Measurements from ENCODE around the gene BMAL1. TPM values are rescaled to one million over a fixed set of nuclear protein-coding genes. Genes with fewer than 3 reads are reported as not detected.

The BMAL1 gene
- total RNA-seq, 4 donors from 2014 or later = 27.7 to 81.8 (median 41.0) TPM

GRCh38 chr11:13376402-13376801 lies 98.8 kb downstream of the BMAL1 start:
- Histone ChIP-seq H3K27ac (no peak overlapping the region), H3K4me1 (no peaks in the 10 kb centered on the region), H3K27me3 (no peaks in the 10 kb centered on the region), H3K9me3 (no peaks in the 10 kb centered on the region), H3K4me3 (no peak overlapping the region), H3K36me3 (peaks cover 5 to 99% of the 10 kb centered on the region in 2 donors)
- in situ Hi-C loops (cut with MboI; ENCODE audit: low sequenced_read_pairs in 4 of 4) = no loop called here
- DNase-seq (no peak), ATAC-seq (no peak)
- intact Hi-C loops (cut with DNase I; ENCODE audit: low total_unique reads) = no loop called here
- TF ChIP-seq POLR2A (IDR thresholded peaks at IDR 0.05) = no peak
- TF ChIP-seq CTCF (IDR thresholded peaks at IDR 0.05 in 4 of 5, conservative IDR thresholded peaks at IDR 0.05 in 1 of 5) = no peak

GRCh38 chr11:13376838-13377237 lies 99.2 kb downstream of the BMAL1 start:
- Histone ChIP-seq H3K36me3 (peaks cover 5 to 99% of the 10 kb centered on the region in 2 donors), H3K4me3 (no peak overlapping the region), H3K9me3 (no peaks in the 10 kb centered on the region), H3K27ac (no peak overlapping the region), H3K27me3 (no peaks in the 10 kb centered on the region), H3K4me1 (no peaks in the 10 kb centered on the region)
- in situ Hi-C loops (cut with MboI; ENCODE audit: low sequenced_read_pairs in 4 of 4) = no loop called here
- ATAC-seq = no peak
- DNase-seq = no peak
- intact Hi-C loops (cut with DNase I; ENCODE audit: low total_unique reads) = no loop called here
- TF ChIP-seq POLR2A (IDR thresholded peaks at IDR 0.05) (no peak), CTCF (IDR thresholded peaks at IDR 0.05 in 4 of 5, conservative IDR thresholded peaks at IDR 0.05 in 1 of 5) (no peak)

GRCh38 chr11:13378316-13378715 lies 100.7 kb downstream of the BMAL1 start:
- no peak for ATAC-seq
- DNase-seq = no peak
- peaks cover 5 to 98% of the 10 kb centered on the region in 2 donors for H3K36me3 ChIP-seq
- no peaks in the 10 kb centered on the region for H3K4me1 ChIP-seq
- H3K27ac ChIP-seq = no peak overlapping the region
- in situ Hi-C loops (cut with MboI; ENCODE audit: low sequenced_read_pairs in 4 of 4) (no loop called here), intact Hi-C loops (cut with DNase I; ENCODE audit: low total_unique reads) (no loop called here)
- no peaks in the 10 kb centered on the region for H3K9me3 ChIP-seq
- H3K27me3 ChIP-seq = no peaks in the 10 kb centered on the region
- TF ChIP-seq POLR2A (IDR thresholded peaks at IDR 0.05) (no peak), CTCF (IDR thresholded peaks at IDR 0.05 in 4 of 5, conservative IDR thresholded peaks at IDR 0.05 in 1 of 5) (no peak)
- no peak overlapping the region for H3K4me3 ChIP-seq

- intact Hi-C loops (cut with DNase I; ENCODE audit: low total_unique reads) = no loop called here
These were observed 103.1 kb downstream of the BMAL1 start for GRCh38 chr11:13380731-13381130.

More at GRCh38 chr11:13380731-13381130, 103.1 kb downstream of the BMAL1 start:
- H3K9me3 ChIP-seq = no peaks in the 10 kb centered on the region
- no peak for TF ChIP-seq POLR2A (IDR thresholded peaks at IDR 0.05)
- TF ChIP-seq CTCF (IDR thresholded peaks at IDR 0.05 in 4 of 5, conservative IDR thresholded peaks at IDR 0.05 in 1 of 5) = no peak
- no peak overlapping the region for H3K27ac ChIP-seq
- ATAC-seq (no peak), DNase-seq (no peak)
- no peak overlapping the region for H3K4me3 ChIP-seq
- peaks cover 0 to 84% of the 10 kb centered on the region in 2 donors for H3K36me3 ChIP-seq
- no peaks in the 10 kb centered on the region for H3K4me1 ChIP-seq
- in situ Hi-C loops (cut with MboI; ENCODE audit: low sequenced_read_pairs in 4 of 4) = no loop called here
- H3K27me3 ChIP-seq = no peaks in the 10 kb centered on the region

Data from gastrocnemius medialis (tissue), 4 donors.